ENCODE measurements around the gene GNA14. TPM values are rescaled to one million over a fixed set of nuclear protein-coding genes. Genes with fewer than 3 reads are reported as not detected.
"Not testable (repeated sequence)": the region's sequence is repeated elsewhere in the genome, so short reads cannot be mapped to it uniquely, and the experiment has no call there.

Gene GNA14
- total RNA-seq, 2 experiments from 2014 or later = not detected

GRCh38 chr9:77460938-77461337 lies 187.2 kb downstream of the GNA14 start:
- ChIA-PET POLR2A (interaction anchor here (0.6 kb wide), 1 partner anchor 358 kb away, joined by 13 read pairs; no protein-coding TSS in a partner anchor), CTCF (no interaction called here)

- ChIA-PET POLR2A (no interaction called here), CTCF (interaction anchor here (0.6 to 3.4 kb wide), 12 partner anchors 9 to 664 kb away, joined by 3 to 14 read pairs (median 4); no protein-coding TSS in a partner anchor)
These were observed 190.1 kb downstream of the GNA14 start for GRCh38 chr9:77457916-77458592.

GRCh38 chr9:77456829-77457437 lies 191.2 kb downstream of the GNA14 start:
- CTCF ChIA-PET = interaction anchor here (0.5 to 3.4 kb wide), 12 partner anchors 12 to 664 kb away, joined by 3 to 14 read pairs (median 4); partner anchors contain the start of gene VPS13A
- POLR2A ChIA-PET = interaction anchor here (0.6 kb wide), 1 partner anchor 58 kb away, joined by 4 read pairs; no protein-coding TSS in a partner anchor

DNA sequence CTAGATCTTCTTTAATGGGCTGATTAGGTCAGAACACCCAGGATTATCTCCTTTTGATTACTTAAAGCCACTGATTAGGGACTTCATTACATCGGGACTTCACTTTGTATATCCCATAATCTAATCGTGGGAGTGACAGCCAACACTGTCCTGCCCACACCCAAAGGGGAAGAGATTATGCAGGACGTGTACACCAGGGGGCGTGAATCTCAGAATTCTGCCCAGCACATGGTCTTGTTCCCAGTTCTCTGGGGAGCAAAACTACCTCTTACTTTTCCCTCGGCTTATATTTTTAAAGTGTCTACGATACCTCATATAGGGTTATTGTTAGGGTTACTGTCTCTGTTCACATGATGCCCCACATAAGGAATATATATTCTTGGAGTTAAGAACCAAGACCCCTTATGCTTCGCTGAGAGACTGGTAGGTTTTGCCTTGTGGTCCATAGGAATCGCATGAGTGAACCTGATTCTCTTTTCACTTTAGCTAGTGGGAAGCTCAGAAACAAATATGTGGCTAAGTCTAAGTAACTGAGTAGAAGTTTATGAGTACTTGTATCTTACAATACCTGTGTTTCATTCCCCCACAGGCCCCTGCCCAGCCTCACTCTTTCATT lies 192.7 kb downstream of the GNA14 start:
- CTCF ChIA-PET = interaction anchor here (1.0 to 2.9 kb wide), 3 partner anchors 11 to 21 kb away, joined by 3 to 14 read pairs (median 3); no protein-coding TSS in a partner anchor
- POLR2A ChIA-PET = no interaction called here

DNA sequence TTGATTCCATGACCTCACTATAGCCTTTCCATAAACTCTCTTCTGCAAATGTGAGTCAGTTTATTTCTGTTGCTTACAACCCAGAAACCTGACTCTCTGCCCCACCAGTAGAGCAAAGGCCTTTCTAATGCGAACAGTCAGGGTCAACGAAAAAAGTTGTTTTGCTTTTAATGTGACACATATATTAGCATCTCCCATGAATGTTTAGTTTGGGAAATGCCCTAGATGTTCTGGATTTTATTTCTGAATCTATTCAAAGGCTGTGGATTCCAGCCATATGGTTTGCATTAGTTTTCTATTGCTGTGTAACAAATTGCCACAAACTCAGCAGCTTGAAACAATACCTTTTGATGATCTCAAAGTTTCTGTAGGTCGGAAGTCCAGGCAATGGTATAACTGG lies 193.5 kb downstream of the GNA14 start:
- POLR2A ChIA-PET = no interaction called here

DNA sequence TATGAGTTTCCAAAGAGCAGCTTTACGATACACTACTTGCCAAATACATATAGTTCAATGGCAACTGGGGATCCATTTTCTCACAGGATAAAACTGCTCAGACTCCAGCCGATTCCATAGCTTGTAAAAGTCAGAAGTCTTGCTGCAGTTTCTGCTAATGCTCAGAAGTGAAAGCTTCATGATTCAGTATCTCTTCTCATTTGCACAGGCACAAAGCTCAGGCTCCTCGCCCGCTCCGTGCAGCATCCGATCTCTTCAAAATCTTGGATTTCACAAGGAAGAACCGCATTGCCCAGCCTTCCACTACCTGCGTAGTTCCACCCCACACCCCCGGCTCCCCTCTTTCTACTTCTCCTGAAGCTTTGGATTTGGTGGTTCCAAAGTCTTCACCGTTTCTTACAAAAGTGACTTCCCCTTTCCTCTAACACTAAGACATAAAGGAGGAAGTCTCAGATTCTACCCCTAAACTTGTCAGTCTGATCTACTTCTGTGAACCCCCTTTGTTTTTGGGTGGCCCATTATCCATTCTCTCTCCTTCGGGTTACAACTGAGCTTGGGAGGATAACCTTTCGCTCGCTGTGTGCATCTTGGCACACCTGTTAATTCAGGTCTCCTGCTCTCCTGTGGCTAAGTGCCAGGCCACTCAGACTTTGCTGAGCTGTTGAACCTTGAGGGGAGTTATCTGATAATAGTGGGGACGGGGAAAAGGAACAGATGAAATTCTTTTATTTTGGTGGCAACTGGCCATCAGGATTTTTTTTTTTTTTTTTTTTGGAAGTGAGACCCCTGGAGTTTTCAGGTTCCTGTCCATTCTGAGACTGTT lies 194.1 kb downstream of the GNA14 start:
- CTCF ChIA-PET = interaction anchor here (0.9 to 1.6 kb wide), 2 partner anchors 20 to 23 kb away, joined by 4 to 5 read pairs; no protein-coding TSS in a partner anchor
- POLR2A ChIA-PET = no interaction called here

More for the DNA sequence above, 193.5 kb downstream of the GNA14 start:
- CTCF ChIA-PET = interaction anchor here (1.6 kb wide), 1 partner anchor 21 kb away, joined by 5 read pairs; no protein-coding TSS in a partner anchor

DNA sequence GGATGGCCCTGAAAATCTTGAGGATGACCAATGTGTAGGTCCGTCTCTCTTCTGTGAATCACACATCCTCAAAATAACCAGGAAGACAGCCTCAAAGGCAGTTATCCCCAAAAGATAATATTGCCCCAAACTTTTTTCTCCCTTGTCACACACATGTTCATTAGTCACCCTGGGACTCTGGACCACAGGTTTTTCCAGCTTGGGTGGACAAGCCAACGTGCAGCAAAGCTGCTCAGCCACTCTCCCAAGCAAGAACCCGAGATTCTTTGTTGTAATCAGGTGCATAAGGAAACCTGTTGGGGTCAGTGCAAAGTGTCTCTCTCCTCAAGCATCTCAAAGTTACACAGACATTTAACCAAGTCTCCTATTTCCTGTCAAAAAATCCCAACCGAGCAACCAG lies 196.6 kb downstream of the GNA14 start:
- ChIA-PET POLR2A (no interaction called here), CTCF (no interaction called here)

DNA sequence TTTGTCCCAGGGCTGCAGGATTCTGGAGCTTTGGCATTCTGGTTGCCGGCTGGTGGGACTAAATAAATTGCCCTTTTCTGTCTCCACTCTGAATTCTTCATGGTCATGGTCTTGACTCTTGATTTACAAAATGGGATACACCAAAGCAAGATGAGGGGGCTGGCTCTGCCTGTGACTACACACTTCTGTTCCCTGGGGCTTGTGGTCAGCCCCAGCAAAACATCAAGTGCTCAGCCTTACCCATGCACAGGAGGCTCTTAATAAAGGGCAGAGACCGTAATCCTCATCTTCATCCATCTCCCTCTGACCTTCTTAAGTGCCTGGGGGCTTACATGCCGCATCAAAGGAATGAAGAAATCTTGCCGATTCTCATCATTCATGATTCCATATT lies 198.0 kb downstream of the GNA14 start:
- POLR2A ChIA-PET = no interaction called here

DNA sequence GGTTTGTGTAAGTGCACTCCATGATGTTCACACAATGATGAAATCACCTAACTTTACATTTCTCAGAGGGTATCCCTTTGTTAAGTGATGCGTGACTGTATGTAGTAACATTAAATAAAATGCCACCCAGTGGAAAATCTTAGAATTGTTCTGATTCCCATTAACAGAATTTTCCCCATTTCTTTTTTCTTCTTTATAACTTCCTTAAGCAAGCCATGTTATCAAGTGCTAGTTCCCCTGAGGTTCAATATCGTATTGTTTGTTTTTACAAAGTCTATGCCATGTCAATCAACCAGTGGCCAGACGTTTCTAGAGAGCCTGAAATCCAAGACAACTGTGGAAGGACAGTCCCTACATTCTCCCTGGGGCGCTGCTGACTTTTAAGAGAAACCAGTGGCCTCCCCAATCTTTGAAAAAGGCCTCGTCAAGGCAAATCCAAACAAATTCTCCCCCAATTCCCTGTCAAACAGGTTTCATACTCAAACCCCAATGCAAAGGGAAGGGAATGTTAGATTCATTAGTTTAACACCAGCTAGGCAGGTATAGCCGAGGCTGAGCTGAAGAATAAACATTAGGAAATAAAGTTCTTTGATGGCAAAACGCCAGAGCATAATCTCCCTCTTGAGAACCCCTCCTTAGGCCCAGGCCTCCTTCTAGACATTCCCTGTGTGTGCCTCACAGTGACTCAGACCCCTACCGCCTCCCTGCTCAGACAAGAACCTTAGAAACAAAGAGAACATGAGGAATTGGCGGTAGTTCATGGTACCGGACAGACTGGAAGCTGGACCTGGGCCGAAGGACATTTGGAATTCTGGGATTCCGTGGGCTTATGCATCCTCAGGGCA lies 198.7 kb downstream of the GNA14 start:
- ChIA-PET CTCF (interaction anchor here (1.3 kb wide), 1 partner anchor 10 kb away, joined by 3 read pairs; no protein-coding TSS in a partner anchor), POLR2A (no interaction called here)

More for the DNA sequence above, 198.0 kb downstream of the GNA14 start:
- CTCF ChIA-PET = interaction anchor here (1.3 kb wide), 1 partner anchor 9 kb away, joined by 3 read pairs; no protein-coding TSS in a partner anchor

DNA sequence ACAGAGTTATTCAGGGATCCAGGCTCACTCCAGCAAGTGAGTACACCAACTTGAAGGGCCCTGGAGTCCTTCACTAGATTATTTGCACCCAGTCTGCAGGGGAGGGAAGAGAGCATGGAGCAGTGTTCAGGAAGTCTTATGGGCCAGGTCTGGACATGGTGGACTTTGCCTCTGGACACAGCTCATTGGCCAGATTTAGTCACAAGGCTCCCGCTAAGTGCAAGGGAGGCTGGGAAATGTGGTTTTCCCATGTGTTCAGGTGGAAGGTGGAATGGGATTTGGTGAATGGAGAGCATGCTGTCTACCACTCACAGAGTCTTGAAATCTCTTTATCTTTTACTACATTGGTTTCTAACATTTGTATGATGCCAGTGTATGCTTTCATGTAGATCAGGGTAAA lies 200.5 kb downstream of the GNA14 start:
- ChIA-PET CTCF (no interaction called here), POLR2A (no interaction called here)

DNA sequence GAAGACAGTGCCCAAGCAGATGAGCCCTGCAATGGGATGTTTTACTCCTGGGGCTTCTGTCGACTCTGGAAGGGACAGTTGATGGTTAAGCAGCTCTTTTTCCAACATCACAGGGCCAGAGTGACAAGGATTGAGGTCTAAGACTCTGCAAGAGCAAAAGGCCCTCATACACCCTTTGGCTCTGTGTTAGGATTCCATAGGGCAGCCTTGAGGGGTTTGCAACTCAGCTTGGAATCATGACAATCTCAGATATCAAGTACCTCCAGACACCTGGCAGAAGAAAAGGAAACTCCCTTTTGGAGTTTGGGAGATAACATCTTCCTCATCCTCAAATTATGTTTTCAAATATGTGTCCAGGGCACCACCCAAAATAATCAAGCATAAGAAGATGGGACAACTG lies 205.7 kb downstream of the GNA14 start:
- ChIA-PET POLR2A (no interaction called here), CTCF (interaction anchor here (1.0 kb wide), 1 partner anchor 9 kb away, joined by 6 read pairs; no protein-coding TSS in a partner anchor)

GRCh38 chr9:77441124-77441523 lies 207.0 kb downstream of the GNA14 start:
- CTCF ChIA-PET = interaction anchor here (0.8 kb wide), 1 partner anchor 17 kb away, joined by 3 read pairs; no protein-coding TSS in a partner anchor

DNA sequence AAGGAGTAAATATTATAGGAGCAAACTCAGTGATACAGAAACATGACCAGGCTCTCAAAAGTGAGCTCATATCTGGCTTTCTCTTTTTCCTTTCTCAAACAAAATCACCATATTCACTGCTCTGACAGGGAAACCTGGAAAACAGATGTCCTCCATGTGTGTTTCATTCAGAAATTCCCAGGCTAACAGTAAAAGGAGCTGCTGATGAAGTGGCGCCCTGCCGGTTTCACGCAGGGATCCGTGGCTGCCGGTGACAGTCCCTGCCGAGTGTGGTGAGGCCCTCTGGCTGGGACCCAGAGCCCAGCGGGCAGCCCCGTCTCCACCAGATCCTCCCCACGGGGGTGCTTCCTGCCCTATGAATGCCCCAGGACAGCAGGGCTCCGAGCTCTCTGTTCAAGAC lies 208.1 kb downstream of the GNA14 start:
- CTCF ChIA-PET = no interaction called here
- POLR2A ChIA-PET = no interaction called here

More at GRCh38 chr9:77441124-77441523, 207.0 kb downstream of the GNA14 start:
- POLR2A ChIA-PET = not testable (repeated sequence)

DNA sequence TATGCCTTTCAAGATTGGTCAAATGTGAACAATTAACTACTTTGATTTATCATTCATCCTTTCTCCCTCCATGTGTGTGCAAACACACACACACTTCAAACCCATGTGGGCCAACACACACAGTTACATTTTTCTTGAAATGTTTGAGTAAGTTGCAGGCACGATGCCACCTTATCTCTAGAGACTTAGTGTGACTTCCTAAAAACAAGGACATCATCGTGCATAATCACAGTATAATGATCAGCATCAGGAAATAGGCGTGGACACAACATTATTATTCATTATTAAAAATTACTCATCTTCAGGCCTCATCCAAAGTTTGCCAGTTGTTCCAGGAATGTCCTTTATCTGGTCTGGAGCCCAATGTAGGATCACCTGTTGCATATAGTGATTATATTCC lies 209.5 kb downstream of the GNA14 start:
- CTCF ChIA-PET = no interaction called here
- POLR2A ChIA-PET = no interaction called here

- ChIA-PET CTCF (interaction anchor here (2.9 kb wide), 1 partner anchor 21 kb away, joined by 14 read pairs; no protein-coding TSS in a partner anchor), POLR2A (no interaction called here)
These were observed 212.4 kb downstream of the GNA14 start for GRCh38 chr9:77435688-77436087.

GRCh38 chr9:77435277-77435676 lies 212.8 kb downstream of the GNA14 start:
- POLR2A ChIA-PET = no interaction called here
- CTCF ChIA-PET = interaction anchor here (2.9 kb wide), 1 partner anchor 22 kb away, joined by 14 read pairs; no protein-coding TSS in a partner anchor

- CTCF ChIA-PET = interaction anchor here (0.7 to 2.9 kb wide), 9 partner anchors 8 to 317 kb away, joined by 3 to 14 read pairs (median 5); no protein-coding TSS in a partner anchor
- POLR2A ChIA-PET = no interaction called here
These were observed 214.3 kb downstream of the GNA14 start for GRCh38 chr9:77433675-77434445.

DNA sequence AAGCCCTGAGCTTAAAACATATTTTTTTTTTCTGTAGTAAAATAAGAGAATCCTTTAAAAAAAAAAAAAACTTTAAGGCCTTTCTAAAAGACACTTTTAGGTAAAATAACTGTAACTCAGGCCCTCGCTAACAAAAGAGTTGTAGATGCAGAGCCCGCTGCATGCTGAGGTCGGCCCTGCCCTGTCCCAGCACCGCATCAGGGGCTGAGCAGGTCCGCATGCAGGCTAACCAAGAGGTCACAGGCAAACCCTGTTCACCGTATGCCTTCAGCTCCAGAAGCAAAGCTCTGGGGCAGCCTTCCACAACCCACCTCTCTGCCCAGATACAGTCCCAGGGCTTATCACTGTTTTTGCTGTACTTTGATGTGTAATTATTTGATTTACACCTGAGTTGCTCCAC lies 216.1 kb downstream of the GNA14 start:
- ChIA-PET POLR2A (no interaction called here), CTCF (no interaction called here)

All from activated CD8-positive, alpha-beta memory T cell treated with anti-CD3 and anti-CD28 coated beads for 36 hours (primary cell).